Hematopoietic multipotent progenitor cell treated with erythropoietin and hydrocortisone succinate and interleukin-3 and kit ligand, for 17 days (in vitro differentiated cells): ENCODE data around the gene SART3.
"Not testable (repeated sequence)": the region's sequence is repeated elsewhere in the genome, so short reads cannot be mapped to it uniquely, and the experiment has no call there.

Source experiments
- DNase-seq: peaks from one replicate; pipeline ENCODE4 v3.0.0-alpha.2; 2015; ENCODE audit warnings: low spot score

Gene SART3

GRCh38 chr12:108597559-108598471, 36.8 kb upstream of the SART3 start, which contains the start of gene TMEM119:
TSS of gene TMEM119 (minus strand) at chr12:108598084. CDS start at chr12:108592383, 5,701 bp downstream.
- no peak for DNase-seq

- no peak for DNase-seq
Observed at GRCh38 chr12:108596854-108597558, 36.0 kb upstream of the SART3 start.

- no peak for DNase-seq
Observed at GRCh38 chr12:108595711-108596647, 35.0 kb upstream of the SART3 start.

GRCh38 chr12:108594960-108595710, 34.2 kb upstream of the SART3 start:
- DNase-seq, result no peak

- DNase-seq, result no peak
Observed at GRCh38 chr12:108594323-108594903, 33.4 kb upstream of the SART3 start.

GRCh38 chr12:108592033-108592909, 31.3 kb upstream of the SART3 start:
- DNase-seq, result no peak

GRCh38 chr12:108591267-108591980, 30.5 kb upstream of the SART3 start:
- DNase-seq, result no peak

- not testable (repeated sequence) for DNase-seq
Observed at GRCh38 chr12:108590463-108590862, 29.5 kb upstream of the SART3 start.

GRCh38 chr12:108589840-108590229, 28.9 kb upstream of the SART3 start:
- no peak for DNase-seq

GRCh38 chr12:108589028-108589839, 28.3 kb upstream of the SART3 start:
- DNase-seq, result no peak

- DNase-seq, result no peak
Observed at GRCh38 chr12:108587826-108588225, 26.9 kb upstream of the SART3 start.

GRCh38 chr12:108586306-108586705, 25.3 kb upstream of the SART3 start:
- no peak for DNase-seq

- no peak for DNase-seq
Observed at GRCh38 chr12:108585864-108586263, 24.9 kb upstream of the SART3 start.

GRCh38 chr12:108584456-108585065, 23.6 kb upstream of the SART3 start:
- DNase-seq, result no peak

GRCh38 chr12:108583991-108584390, 23.0 kb upstream of the SART3 start:
- no peak for DNase-seq

- no peak for DNase-seq
Observed at GRCh38 chr12:108582978-108583770, 22.2 kb upstream of the SART3 start.

GRCh38 chr12:108582509-108582908, 21.5 kb upstream of the SART3 start:
- DNase-seq, result no peak
